CD14-positive monocyte (primary cell): ENCODE results near the gene LCOR. TPM values are rescaled to one million over a fixed set of nuclear protein-coding genes. Genes with fewer than 3 reads are reported as not detected.

Experiments
- DNase-seq, 3 donors: peaks; one replicate each; pipeline ENCODE4 v3.0.0-alpha.2; 2011 to 2022
- H2AFZ ChIP-seq: 2 replicates; pipeline ENCODE4 v1.6.0; 2012; ENCODE audit warnings: mild to moderate bottlenecking, low read depth, low read length, inconsistent platforms; ENCODE audit not compliant: insufficient read depth, poor library complexity, severe bottlenecking
- H3K27ac ChIP-seq, 2 donors: 1 replicate in 1 of 2; 2 replicates in 1 of 2; pipeline ENCODE4 v1.5.1; 2012 to 2013; ENCODE audit warnings: low read length in 2 of 2, control low read depth in 1 of 2, inconsistent platforms in 1 of 2, low read depth in 1 of 2, mild to moderate bottlenecking in 1 of 2
- H3K27me3 ChIP-seq, 2 donors: one replicate each; pipeline versions ENCODE4 v1.6.0 to v1.6.1; 2011 to 2013; ENCODE audit warnings: low read length in 2 of 2; ENCODE audit not compliant: control insufficient read depth in 2 of 2, insufficient read depth in 2 of 2
- H3K36me3 ChIP-seq, 2 donors: replicated peaks in 1 of 2; 1 replicate in 1 of 2; 2 replicates in 1 of 2; pipeline versions ENCODE4 v1.5.1 to v1.6.1; 2012 to 2013; ENCODE audit warnings: low read length in 2 of 2, control low read depth in 1 of 2, inconsistent platforms in 1 of 2, mild to moderate bottlenecking in 1 of 2; ENCODE audit not compliant: insufficient read depth in 2 of 2, control insufficient read depth in 1 of 2
- H3K4me1 ChIP-seq, 2 donors: 1 replicate in 1 of 2; 2 replicates in 1 of 2; pipeline versions ENCODE4 v1.5.1 to v1.6.1; 2012 to 2013; ENCODE audit warnings: low read length in 2 of 2, control low read depth in 1 of 2, inconsistent platforms in 1 of 2, mild to moderate bottlenecking in 1 of 2, moderate library complexity in 1 of 2; ENCODE audit not compliant: insufficient read depth in 2 of 2, control insufficient read depth in 1 of 2
- H3K4me2 ChIP-seq: replicated peaks from 2 replicates; pipeline ENCODE3; 2012; ENCODE audit warnings: low read length, moderate library complexity, mild to moderate bottlenecking; ENCODE audit not compliant: poor library complexity, severe bottlenecking; ENCODE audit errors: extremely low read depth
- H3K4me3 ChIP-seq, 3 experiments: fragments of 200-600 bp in 1 of 3; sonication (generic) in 1 of 3; replicated peaks in 1 of 3; 1 replicate in 2 of 3; 2 replicates in 1 of 3; pipeline ENCODE4 v1.5.1; 2011 to 2013; ENCODE audit warnings: low read length in 3 of 3, mild to moderate bottlenecking in 3 of 3, control low read depth in 2 of 3, low read depth in 2 of 3, inconsistent platforms in 1 of 3, moderate library complexity in 1 of 3
- H3K79me2 ChIP-seq: 2 replicates; pipeline ENCODE4 v1.6.0; 2012; ENCODE audit warnings: mild to moderate bottlenecking, control low read depth, inconsistent platforms, low read length, moderate library complexity; ENCODE audit not compliant: insufficient read depth
- H3K9ac ChIP-seq: 2 replicates; pipeline ENCODE4 v1.6.0; 2017; ENCODE audit warnings: low read length, mild to moderate bottlenecking; ENCODE audit not compliant: insufficient read depth, poor library complexity, severe bottlenecking
- H3K9me3 ChIP-seq, 2 donors: replicated peaks in 1 of 2; 1 replicate in 1 of 2; 2 replicates in 1 of 2; pipeline versions ENCODE4 v1.5.1 to v1.6.1; 2012 to 2013; ENCODE audit warnings: low read length in 2 of 2, control low read depth in 1 of 2; ENCODE audit not compliant: control insufficient read depth in 1 of 2, insufficient read depth in 1 of 2
- H4K20me1 ChIP-seq: 2 replicates; pipeline ENCODE4 v1.6.0; 2012; ENCODE audit warnings: mild to moderate bottlenecking, low read length, control low read depth, moderate library complexity; ENCODE audit not compliant: insufficient read depth
- H3K27ac Mint-ChIP-seq, 7 donors: one replicate each; pipeline ENCODE4 v1.8.0; 2020; ENCODE audit warnings: mild to moderate bottlenecking in 7 of 7, mixed read lengths in 7 of 7, moderate library complexity in 6 of 7, inconsistent platforms in 2 of 7
- H3K27me3 Mint-ChIP-seq, 3 donors: one replicate each; pipeline ENCODE4 v1.8.0; 2021 to 2022; ENCODE audit warnings: low read depth in 3 of 3, mild to moderate bottlenecking in 3 of 3, mixed read lengths in 3 of 3, moderate library complexity in 3 of 3, inconsistent platforms in 1 of 3
- H3K36me3 Mint-ChIP-seq, 2 donors: one replicate each; pipeline ENCODE4 v1.8.0; 2020; ENCODE audit warnings: mixed read lengths in 2 of 2, inconsistent platforms in 1 of 2, mild to moderate bottlenecking in 1 of 2
- H3K4me1 Mint-ChIP-seq: one replicate; pipeline ENCODE4 v1.8.0; 2020; ENCODE audit warnings: mild to moderate bottlenecking, mixed read lengths
- H3K4me3 Mint-ChIP-seq, 2 donors: one replicate each; pipeline ENCODE4 v1.8.0; 2020; ENCODE audit warnings: mild to moderate bottlenecking in 2 of 2, mixed read lengths in 2 of 2, moderate library complexity in 1 of 2
- H3K9me3 Mint-ChIP-seq, 7 donors: one replicate each; pipeline ENCODE4 v1.8.0; 2020 to 2022; ENCODE audit warnings: mixed read lengths in 7 of 7, mild to moderate bottlenecking in 6 of 7, moderate library complexity in 6 of 7, inconsistent platforms in 2 of 7
- CTCF ChIP-seq: fragments of 200-600 bp; IDR thresholded peaks from one replicate; pipeline ENCODE4 v1.8.0; 2022; ENCODE audit warnings: antibody characterized with exemption, mild to moderate bottlenecking
- WGBS: methylation state at CpG from one replicate; pipeline ENCODE4 v1.1.5; 2013; ENCODE audit warnings: missing lambda C conversion rate; ENCODE audit not compliant: insufficient coverage; 5-methylcytosine and 5-hydroxymethylcytosine counted together
- intact Hi-C, 2 donors: fragments of 100-400 bp; cut with micrococcal nuclease; formaldehyde crosslinking; loops; one replicate each; pipeline versions ENCODE4 v1.15.0 to v1.15.1; 2023
- polyA plus RNA-seq, 3 donors: library from polyadenylated mRNA; depleted of rRNA in 1 of 3; unstranded in 2 of 3; stranded (reverse) in 1 of 3; fragments of 300-500 nt in 2 of 3; fragments of >200 nt in 1 of 3; fragmentation: Illumina TruSeq in 2 of 3; gene quantifications; 1 replicate in 2 of 3; 2 replicates in 1 of 3; pipeline ENCODE4 v1.2.3, GENCODE V29; 2012 to 2021

Gene LCOR
- polyA plus RNA-seq, 3 donors, result 5.7 to 11.8 (median 10.0) TPM

GRCh38 chr10:96984541-96985131 is 152.5 kb downstream of the LCOR start:
- DNase-seq, result peak; percentile 10 to 31 (median 14)
- no peak for TF ChIP-seq CTCF
- H3K27me3 Mint-ChIP-seq, result peaks cover 0 to 1% (median 0%) of the 10 kb centered on the region in 3 donors
- H3K4me2 ChIP-seq, result peak overlapping the region; percentile 69
- peaks cover 8% of the 10 kb centered on the region for H4K20me1 ChIP-seq
- no peaks in the 10 kb centered on the region for H3K9me3 ChIP-seq
- H3K9ac ChIP-seq, result peak overlapping the region; percentile 28
- H3K27ac Mint-ChIP-seq, result peak overlapping the region; percentile 26 to 68 (median 37)
- H2AFZ ChIP-seq, result no peak overlapping the region
- peak overlapping the region in 1 of 2 donors; percentile 23 for H3K27ac ChIP-seq
- peaks cover 0 to 1% (median 0%) of the 10 kb centered on the region in 7 donors for H3K9me3 Mint-ChIP-seq
- H3K4me3 ChIP-seq, result peak overlapping the region; percentile 0 to 67 (median 20)
- H3K4me3 Mint-ChIP-seq, result peak overlapping the region; percentile 70 to 91
- WGBS, result 0% methylated on average over 5 of the region's 14 CpGs
- H3K27me3 ChIP-seq, result no peaks in the 10 kb centered on the region
- peaks cover 9 to 15% of the 10 kb centered on the region in 2 donors for H3K4me1 ChIP-seq
- H3K4me1 Mint-ChIP-seq, result peaks cover 17% of the 10 kb centered on the region
- H3K79me2 ChIP-seq, result no peaks in the 10 kb centered on the region
- peaks cover 25 to 32% of the 10 kb centered on the region in 2 donors for H3K36me3 ChIP-seq
- intact Hi-C loops, result no loop called here
- H3K36me3 Mint-ChIP-seq, result peaks cover 31 to 41% of the 10 kb centered on the region in 2 donors

GRCh38 chr10:96986200-96986856 is 154.2 kb downstream of the LCOR start:
- Histone ChIP-seq H4K20me1 (peaks cover 8% of the 10 kb centered on the region), H3K36me3 (peaks cover 18 to 19% of the 10 kb centered on the region in 2 donors), H2AFZ (no peak overlapping the region), H3K9me3 (no peaks in the 10 kb centered on the region), H3K27ac (no peak overlapping the region), H3K4me1 (peaks cover 9 to 15% of the 10 kb centered on the region in 2 donors), H3K27me3 (no peaks in the 10 kb centered on the region), H3K79me2 (no peaks in the 10 kb centered on the region), H3K4me3 (no peak overlapping the region), H3K4me2 (no peak overlapping the region), H3K9ac (no peak overlapping the region)
- no peak for DNase-seq
- no peak overlapping the region for H3K27ac Mint-ChIP-seq
- H3K4me3 Mint-ChIP-seq, result no peak overlapping the region
- intact Hi-C loops, result no loop called here
- peaks cover 0 to 1% (median 0%) of the 10 kb centered on the region in 7 donors for H3K9me3 Mint-ChIP-seq
- peaks cover 27 to 33% of the 10 kb centered on the region in 2 donors for H3K36me3 Mint-ChIP-seq
- peaks cover 17% of the 10 kb centered on the region for H3K4me1 Mint-ChIP-seq
- peaks cover 0 to 3% (median 0%) of the 10 kb centered on the region in 3 donors for H3K27me3 Mint-ChIP-seq
- WGBS, result 100% methylated on average over 4 of the region's 6 CpGs
- TF ChIP-seq CTCF, result no peak
